Measurements from ENCODE around the gene TBCC. TPM values are rescaled to one million over a fixed set of nuclear protein-coding genes. Genes with fewer than 3 reads are reported as not detected.

Gene TBCC
- total and polyA plus RNA-seq, 2 of the 13 experiments (the other 11 are each of a cell fraction or from before 2014, with no cell fraction given) = 14.8 to 36.1 TPM

GRCh38 chr6:42746463-42747391, 824 bp upstream of the TBCC start (continued):
- no peak for TF ChIP-seq GPN1 (CRISPR knock-in tag; IDR thresholded peaks at IDR 0.05; ENCODE audit: borderline replicate concordance)
- TF ChIP-seq MTF2 (CRISPR knock-in tag; IDR thresholded peaks at IDR 0.05; ENCODE audit: borderline replicate concordance) = peak; percentile 61; the same call in 1 of the 2 replicates
- TF ChIP-seq, protein P1, sequence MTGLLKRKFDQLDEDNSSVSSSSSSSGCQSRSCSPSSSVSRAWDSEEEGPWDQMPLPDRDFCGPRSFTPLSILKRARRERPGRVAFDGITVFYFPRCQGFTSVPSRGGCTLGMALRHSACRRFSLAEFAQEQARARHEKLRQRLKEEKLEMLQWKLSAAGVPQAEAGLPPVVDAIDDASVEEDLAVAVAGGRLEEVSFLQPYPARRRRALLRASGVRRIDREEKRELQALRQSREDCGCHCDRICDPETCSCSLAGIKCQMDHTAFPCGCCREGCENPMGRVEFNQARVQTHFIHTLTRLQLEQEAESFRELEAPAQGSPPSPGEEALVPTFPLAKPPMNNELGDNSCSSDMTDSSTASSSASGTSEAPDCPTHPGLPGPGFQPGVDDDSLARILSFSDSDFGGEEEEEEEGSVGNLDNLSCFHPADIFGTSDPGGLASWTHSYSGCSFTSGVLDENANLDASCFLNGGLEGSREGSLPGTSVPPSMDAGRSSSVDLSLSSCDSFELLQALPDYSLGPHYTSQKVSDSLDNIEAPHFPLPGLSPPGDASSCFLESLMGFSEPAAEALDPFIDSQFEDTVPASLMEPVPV (CRISPR knock-in tag; IDR thresholded peaks at IDR 0.05) = no peak
- 0 out of 2 replicates have a peak, but pooled peaks have one; percentile 12 for TF ChIP-seq DPF2 (CRISPR knock-in tag; IDR thresholded peaks at IDR 0.05; ENCODE audit: borderline replicate concordance, low read depth)
- peak; percentile 47; the same call in 1 of the 2 replicates for TF ChIP-seq BCL6 (CRISPR knock-in tag; IDR thresholded peaks at IDR 0.05)
- TF ChIP-seq MIER3 (CRISPR knock-in tag; IDR thresholded peaks at IDR 0.05; ENCODE audit: borderline replicate concordance) = peak; percentile 24; the same call in 1 of the 2 replicates
- TF ChIP-seq, protein P2, sequence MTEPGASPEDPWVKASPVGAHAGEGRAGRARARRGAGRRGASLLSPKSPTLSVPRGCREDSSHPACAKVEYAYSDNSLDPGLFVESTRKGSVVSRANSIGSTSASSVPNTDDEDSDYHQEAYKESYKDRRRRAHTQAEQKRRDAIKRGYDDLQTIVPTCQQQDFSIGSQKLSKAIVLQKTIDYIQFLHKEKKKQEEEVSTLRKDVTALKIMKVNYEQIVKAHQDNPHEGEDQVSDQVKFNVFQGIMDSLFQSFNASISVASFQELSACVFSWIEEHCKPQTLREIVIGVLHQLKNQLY (CRISPR knock-in tag; IDR thresholded peaks at IDR 0.05) = no peak
- TF ChIP-seq ZNF20 (CRISPR knock-in tag; IDR thresholded peaks at IDR 0.05) = peak; percentile 11; the same call in 1 of the 2 replicates
- TF ChIP-seq, protein P3, sequence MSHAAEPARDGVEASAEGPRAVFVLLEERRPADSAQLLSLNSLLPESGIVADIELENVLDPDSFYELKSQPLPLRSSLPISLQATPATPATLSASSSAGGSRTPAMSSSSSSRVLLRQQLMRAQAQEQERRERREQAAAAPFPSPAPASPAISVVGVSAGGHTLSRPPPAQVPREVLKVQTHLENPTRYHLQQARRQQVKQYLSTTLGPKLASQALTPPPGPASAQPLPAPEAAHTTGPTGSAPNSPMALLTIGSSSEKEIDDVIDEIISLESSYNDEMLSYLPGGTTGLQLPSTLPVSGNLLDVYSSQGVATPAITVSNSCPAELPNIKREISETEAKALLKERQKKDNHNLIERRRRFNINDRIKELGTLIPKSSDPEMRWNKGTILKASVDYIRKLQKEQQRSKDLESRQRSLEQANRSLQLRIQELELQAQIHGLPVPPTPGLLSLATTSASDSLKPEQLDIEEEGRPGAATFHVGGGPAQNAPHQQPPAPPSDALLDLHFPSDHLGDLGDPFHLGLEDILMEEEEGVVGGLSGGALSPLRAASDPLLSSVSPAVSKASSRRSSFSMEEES (CRISPR knock-in tag; IDR thresholded peaks at IDR 0.05) = peak; percentile 30; the same call in 1 of the 2 replicates
- TF ChIP-seq ZKSCAN8 (CRISPR knock-in tag; IDR thresholded peaks at IDR 0.05; ENCODE audit: borderline replicate concordance) = no peak; the same call in 1 of the 2 replicates
- TF ChIP-seq FOXA3 (CRISPR knock-in tag; IDR thresholded peaks at IDR 0.05) = peak; percentile 53; the same call in 1 of the 2 replicates
- TF ChIP-seq ARNTL (CRISPR knock-in tag; IDR thresholded peaks at IDR 0.05) = peak; percentile 66; the same call in 1 of the 2 replicates
- no peak for TF ChIP-seq ZKSCAN5 (CRISPR knock-in tag; IDR thresholded peaks at IDR 0.05)
- TF ChIP-seq, protein P4, sequence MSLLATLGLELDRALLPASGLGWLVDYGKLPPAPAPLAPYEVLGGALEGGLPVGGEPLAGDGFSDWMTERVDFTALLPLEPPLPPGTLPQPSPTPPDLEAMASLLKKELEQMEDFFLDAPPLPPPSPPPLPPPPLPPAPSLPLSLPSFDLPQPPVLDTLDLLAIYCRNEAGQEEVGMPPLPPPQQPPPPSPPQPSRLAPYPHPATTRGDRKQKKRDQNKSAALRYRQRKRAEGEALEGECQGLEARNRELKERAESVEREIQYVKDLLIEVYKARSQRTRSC (CRISPR knock-in tag; IDR thresholded peaks at IDR 0.05; ENCODE audit: low read depth) = peak; percentile 84
- peak in 1 of 2 experiments; percentile 82; a peak in 3 of 4 replicates for TF ChIP-seq POLR2A (IDR thresholded peaks at IDR 0.05; ENCODE audit: insufficient read depth in 1 of 2, low read depth in 2 of 2, low read length in 2 of 2)
- no peak for TF ChIP-seq HNF4G (IDR thresholded peaks at IDR 0.05; ENCODE audit: borderline replicate concordance, low read depth, low read length)
- no peak for TF ChIP-seq HNF4G (CRISPR knock-in tag; IDR thresholded peaks at IDR 0.05; ENCODE audit: borderline replicate concordance, low read depth)
- peak; percentile 67 for TF ChIP-seq BRD4 (CRISPR knock-in tag; IDR thresholded peaks at IDR 0.05)
- TF ChIP-seq RXRB (CRISPR knock-in tag; IDR thresholded peaks at IDR 0.05; ENCODE audit: borderline replicate concordance) = peak; percentile 55; the same call in 1 of the 2 replicates
- peak; percentile 57; the same call in 1 of the 2 replicates for TF ChIP-seq ZNF33B (CRISPR knock-in tag; IDR thresholded peaks at IDR 0.05)
- TF ChIP-seq, protein P5, sequence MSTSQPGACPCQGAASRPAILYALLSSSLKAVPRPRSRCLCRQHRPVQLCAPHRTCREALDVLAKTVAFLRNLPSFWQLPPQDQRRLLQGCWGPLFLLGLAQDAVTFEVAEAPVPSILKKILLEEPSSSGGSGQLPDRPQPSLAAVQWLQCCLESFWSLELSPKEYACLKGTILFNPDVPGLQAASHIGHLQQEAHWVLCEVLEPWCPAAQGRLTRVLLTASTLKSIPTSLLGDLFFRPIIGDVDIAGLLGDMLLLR (CRISPR knock-in tag; IDR thresholded peaks at IDR 0.05) = peak; percentile 62; the same call in 1 of the 2 replicates
- no peak; the same call in 1 of the 2 replicates for TF ChIP-seq ZMAT3 (CRISPR knock-in tag; conservative IDR thresholded peaks at IDR 0.05)
- TF ChIP-seq CREB3 (CRISPR knock-in tag; IDR thresholded peaks at IDR 0.05) = no peak
